Measurements from ENCODE around the gene B4GALNT3.

B4GALNT3 gene

DNA sequence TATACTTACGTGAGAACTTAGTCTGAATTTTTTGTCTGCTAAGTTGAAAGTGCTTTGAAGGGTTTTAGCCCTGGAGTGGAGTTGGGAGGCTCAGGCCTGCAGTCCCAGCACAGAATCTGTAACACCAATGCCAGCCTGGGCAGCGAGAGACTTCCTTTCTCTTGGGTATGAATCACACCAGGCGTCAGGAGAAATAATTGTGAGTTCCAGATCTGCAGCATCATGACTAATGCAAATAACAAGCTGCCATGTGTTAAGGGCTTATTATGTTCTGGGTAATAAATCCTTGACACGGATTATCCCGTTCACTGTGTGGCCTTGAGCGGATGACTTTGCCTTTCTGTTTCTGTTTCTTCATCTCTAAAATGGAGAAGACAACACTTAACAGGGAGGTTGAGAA is 70.6 kb downstream of the B4GALNT3 start:
- H3K4me3 ChIP-seq (ENCODE audit: low read depth, low read length): no peak overlapping the region
- DNase-seq (ENCODE audit: low read depth): no peak
- TF ChIP-seq POLR2A (IDR thresholded peaks at IDR 0.05; ENCODE audit: extremely low read depth, insufficient read length) (no peak), MYC (IDR thresholded peaks at IDR 0.05; ENCODE audit: low read depth, low read length) (no peak)
- TF ChIP-seq, protein P1, sequence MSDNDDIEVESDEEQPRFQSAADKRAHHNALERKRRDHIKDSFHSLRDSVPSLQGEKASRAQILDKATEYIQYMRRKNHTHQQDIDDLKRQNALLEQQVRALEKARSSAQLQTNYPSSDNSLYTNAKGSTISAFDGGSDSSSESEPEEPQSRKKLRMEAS (IDR thresholded peaks at IDR 0.05; ENCODE audit: low read depth, low read length): no peak
- TF ChIP-seq, protein P2, sequence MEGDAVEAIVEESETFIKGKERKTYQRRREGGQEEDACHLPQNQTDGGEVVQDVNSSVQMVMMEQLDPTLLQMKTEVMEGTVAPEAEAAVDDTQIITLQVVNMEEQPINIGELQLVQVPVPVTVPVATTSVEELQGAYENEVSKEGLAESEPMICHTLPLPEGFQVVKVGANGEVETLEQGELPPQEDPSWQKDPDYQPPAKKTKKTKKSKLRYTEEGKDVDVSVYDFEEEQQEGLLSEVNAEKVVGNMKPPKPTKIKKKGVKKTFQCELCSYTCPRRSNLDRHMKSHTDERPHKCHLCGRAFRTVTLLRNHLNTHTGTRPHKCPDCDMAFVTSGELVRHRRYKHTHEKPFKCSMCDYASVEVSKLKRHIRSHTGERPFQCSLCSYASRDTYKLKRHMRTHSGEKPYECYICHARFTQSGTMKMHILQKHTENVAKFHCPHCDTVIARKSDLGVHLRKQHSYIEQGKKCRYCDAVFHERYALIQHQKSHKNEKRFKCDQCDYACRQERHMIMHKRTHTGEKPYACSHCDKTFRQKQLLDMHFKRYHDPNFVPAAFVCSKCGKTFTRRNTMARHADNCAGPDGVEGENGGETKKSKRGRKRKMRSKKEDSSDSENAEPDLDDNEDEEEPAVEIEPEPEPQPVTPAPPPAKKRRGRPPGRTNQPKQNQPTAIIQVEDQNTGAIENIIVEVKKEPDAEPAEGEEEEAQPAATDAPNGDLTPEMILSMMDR (IDR thresholded peaks at IDR 0.05; ENCODE audit: low read depth, low read length): no peak

DNA sequence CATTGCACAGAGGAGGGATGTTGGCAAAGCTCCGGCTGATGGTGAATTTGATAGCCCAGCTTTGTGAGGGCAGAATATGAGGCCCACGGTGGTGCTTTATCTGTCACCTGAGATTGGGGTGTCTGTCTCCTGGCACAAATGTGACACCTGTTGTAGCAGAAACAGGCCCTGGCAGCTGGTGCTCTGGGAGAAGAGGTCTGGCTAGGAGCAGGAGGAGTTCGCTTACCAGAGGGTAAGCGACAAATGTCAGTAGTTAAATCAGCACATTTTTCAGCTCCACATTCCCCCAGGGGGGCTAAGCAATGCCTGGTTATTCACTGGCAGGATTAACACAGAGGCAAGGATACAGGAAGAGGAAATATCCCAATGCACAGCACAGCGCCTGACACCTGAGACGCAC is 71.1 kb downstream of the B4GALNT3 start:
- TF ChIP-seq MYC (IDR thresholded peaks at IDR 0.05; ENCODE audit: low read depth, low read length): no peak
- TF ChIP-seq, protein P1 (IDR thresholded peaks at IDR 0.05; ENCODE audit: low read depth, low read length): no peak
- TF ChIP-seq, protein P2 (IDR thresholded peaks at IDR 0.05; ENCODE audit: low read depth, low read length): no peak
- TF ChIP-seq POLR2A (IDR thresholded peaks at IDR 0.05; ENCODE audit: extremely low read depth, insufficient read length): no peak
- H3K4me3 ChIP-seq (ENCODE audit: low read depth, low read length): no peak overlapping the region
- no peak for DNase-seq (ENCODE audit: low read depth)

DNA sequence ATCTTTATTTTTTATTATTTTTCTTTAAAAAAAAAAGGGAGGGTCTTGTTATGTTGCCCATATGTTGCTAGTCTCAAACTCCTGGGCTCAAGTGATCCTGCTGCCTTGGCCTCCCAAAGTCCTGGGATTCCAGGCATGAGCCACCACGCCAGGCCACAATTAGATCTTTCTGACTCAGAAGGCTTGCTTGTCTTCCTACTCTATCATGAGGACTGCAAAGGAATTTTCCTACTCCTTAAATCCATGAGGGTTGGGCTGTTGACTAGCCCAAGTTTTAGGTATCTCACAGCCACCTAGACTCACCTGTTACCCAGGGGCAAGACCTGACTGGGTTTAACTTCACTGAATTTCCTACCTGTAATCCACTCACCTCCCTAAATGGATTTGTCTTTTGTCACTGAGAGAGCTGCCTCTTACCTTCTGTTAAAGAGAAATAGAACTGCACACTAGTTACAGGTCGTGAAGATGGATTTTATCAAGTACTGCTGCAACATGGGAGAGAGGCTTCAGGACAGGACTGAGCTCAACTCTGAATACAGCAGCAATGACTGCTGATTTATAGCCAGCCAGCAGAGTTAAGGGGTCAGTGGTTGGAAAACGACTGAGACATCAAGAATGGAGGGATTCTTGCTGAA is 72.3 kb downstream of the B4GALNT3 start:
- no peak for DNase-seq (ENCODE audit: low read depth)
- TF ChIP-seq, protein P1 (IDR thresholded peaks at IDR 0.05; ENCODE audit: low read depth, low read length): no peak
- TF ChIP-seq, protein P2 (IDR thresholded peaks at IDR 0.05; ENCODE audit: low read depth, low read length): no peak
- TF ChIP-seq MYC (IDR thresholded peaks at IDR 0.05; ENCODE audit: low read depth, low read length): no peak
- TF ChIP-seq POLR2A (IDR thresholded peaks at IDR 0.05; ENCODE audit: extremely low read depth, insufficient read length): no peak
- H3K4me3 ChIP-seq (ENCODE audit: low read depth, low read length): no peak overlapping the region

DNA sequence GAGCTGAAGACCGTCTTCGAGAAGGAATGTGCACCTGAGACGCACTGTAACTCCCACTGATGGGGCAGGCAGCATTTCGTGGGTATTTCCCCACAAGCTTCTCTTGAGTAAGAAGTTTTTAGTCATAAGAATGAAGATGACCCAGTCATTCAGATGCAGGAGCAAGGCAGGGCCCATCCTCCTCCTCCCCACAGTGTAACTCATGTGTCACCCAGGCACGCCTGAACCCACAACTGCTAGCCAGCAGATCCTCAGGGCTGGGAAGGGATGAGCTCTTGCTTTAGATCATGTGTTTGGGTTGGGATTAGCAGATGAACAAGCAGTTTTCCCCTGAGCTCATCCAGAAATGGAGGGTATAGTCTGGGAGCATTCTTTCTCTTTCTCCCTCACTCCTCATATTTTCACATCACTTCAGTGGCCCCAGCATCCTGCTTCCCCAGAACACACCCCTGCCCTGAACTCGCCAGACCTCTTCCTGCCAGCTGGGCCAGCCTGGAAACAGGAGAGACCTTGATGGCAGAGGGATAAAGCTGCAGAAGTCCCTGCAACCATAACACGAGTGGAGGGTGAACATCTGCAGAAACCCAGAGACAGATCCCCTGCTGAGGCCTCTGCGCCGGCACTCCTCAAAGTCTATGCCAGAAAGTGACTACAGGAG is 73.3 kb downstream of the B4GALNT3 start:
- TF ChIP-seq POLR2A (IDR thresholded peaks at IDR 0.05; ENCODE audit: extremely low read depth, insufficient read length): no peak
- no peak for TF ChIP-seq MYC (IDR thresholded peaks at IDR 0.05; ENCODE audit: low read depth, low read length)
- TF ChIP-seq, protein P1 (IDR thresholded peaks at IDR 0.05; ENCODE audit: low read depth, low read length): no peak
- TF ChIP-seq, protein P2 (IDR thresholded peaks at IDR 0.05; ENCODE audit: low read depth, low read length): no peak
- no peak for DNase-seq (ENCODE audit: low read depth)
- H3K4me3 ChIP-seq (ENCODE audit: low read depth, low read length): no peak overlapping the region

DNA sequence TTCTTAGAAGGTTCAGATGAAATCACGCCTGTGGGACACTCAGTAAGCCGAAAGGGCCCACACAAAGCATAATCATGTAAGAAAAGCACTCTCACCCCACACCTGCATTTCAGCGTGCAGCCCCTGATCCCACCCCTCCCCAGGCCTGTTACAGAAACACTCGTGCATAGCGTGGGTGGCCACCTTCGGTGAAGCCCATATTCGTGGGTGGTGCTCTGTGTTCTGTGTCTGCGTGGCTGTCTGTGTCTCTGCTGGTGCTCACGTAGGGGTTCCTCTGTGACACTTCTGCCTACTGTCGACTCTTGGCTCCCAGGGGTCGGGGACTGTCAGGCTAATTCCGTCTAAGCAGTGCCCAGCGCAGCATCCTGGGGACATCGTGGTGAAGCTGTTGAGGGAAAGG is 74.0 kb downstream of the B4GALNT3 start:
- H3K4me3 ChIP-seq (ENCODE audit: low read depth, low read length): no peak overlapping the region
- no peak for TF ChIP-seq MYC (IDR thresholded peaks at IDR 0.05; ENCODE audit: low read depth, low read length)
- TF ChIP-seq, protein P1 (IDR thresholded peaks at IDR 0.05; ENCODE audit: low read depth, low read length): no peak
- TF ChIP-seq POLR2A (IDR thresholded peaks at IDR 0.05; ENCODE audit: extremely low read depth, insufficient read length): no peak
- TF ChIP-seq, protein P2 (IDR thresholded peaks at IDR 0.05; ENCODE audit: low read depth, low read length): no peak
- DNase-seq (ENCODE audit: low read depth): no peak

All from NB4 (cell line).